DOHH2 (cell line): ENCODE data around the gene PQBP1.

Source experiments
- H3F3A ChIP-seq: fragments of 200-600 bp; sonication (generic), shearing (Covaris generic); 2 replicates; pipeline ENCODE4 v1.6.0; 2016; ENCODE audit warnings: antibody characterized with exemption, mild to moderate bottlenecking; ENCODE audit not compliant: control insufficient read depth, insufficient read depth
- H3K27ac ChIP-seq: fragments of 200-600 bp; sonication (generic); 2 replicates; pipeline ENCODE4 v1.5.1; 2014; ENCODE audit warnings: low read depth, mild to moderate bottlenecking, low read length, moderate library complexity
- H3K27me3 ChIP-seq: fragments of 200-600 bp; sonication (generic); 2 replicates; pipeline ENCODE4 v1.6.1; 2014; ENCODE audit warnings: mild to moderate bottlenecking, low read length, mixed read lengths; ENCODE audit not compliant: control insufficient read depth
- H3K36me3 ChIP-seq: fragments of 200-600 bp; sonication (generic); 2 replicates; pipeline ENCODE4 v1.6.1; 2014; ENCODE audit warnings: mild to moderate bottlenecking, low read length, moderate library complexity, mixed read lengths; ENCODE audit not compliant: control insufficient read depth
- H3K4me1 ChIP-seq: fragments of 200-600 bp; sonication (generic); 2 replicates; pipeline ENCODE4 v1.6.1; 2014; ENCODE audit warnings: mild to moderate bottlenecking, low read length, mixed read lengths; ENCODE audit not compliant: control insufficient read depth
- H3K4me2 ChIP-seq: fragments of 200-600 bp; sonication (generic); 2 replicates; pipeline ENCODE4 v1.6.0; 2014; ENCODE audit warnings: mild to moderate bottlenecking, low read length, moderate library complexity
- H3K4me3 ChIP-seq: fragments of 200-600 bp; sonication (generic); 2 replicates; pipeline ENCODE4 v1.5.1; 2014; ENCODE audit warnings: mild to moderate bottlenecking, low read length, mixed read lengths
- H3K79me2 ChIP-seq: fragments of 200-600 bp; sonication (generic); 2 replicates; pipeline ENCODE4 v1.6.1; 2014; ENCODE audit warnings: mild to moderate bottlenecking, low read length, mixed read lengths; ENCODE audit not compliant: control insufficient read depth
- H3K9me2 ChIP-seq: fragments of 200-600 bp; sonication (generic); replicated peaks from 2 replicates; pipeline ENCODE4 v1.6.1; 2014; ENCODE audit warnings: mild to moderate bottlenecking, low read length, mixed read lengths; ENCODE audit not compliant: control insufficient read depth
- H3K9me3 ChIP-seq: fragments of 200-600 bp; sonication (generic); 2 replicates; pipeline ENCODE4 v1.6.1; 2014; ENCODE audit warnings: antibody characterized with exemption, low read length, mixed read lengths; ENCODE audit not compliant: control insufficient read depth, insufficient read depth
- H4K20me1 ChIP-seq: fragments of 200-600 bp; sonication (generic); 2 replicates; pipeline ENCODE4 v1.6.0; 2014; ENCODE audit warnings: low read depth, mild to moderate bottlenecking, antibody characterized with exemption, low read length, moderate library complexity; ENCODE audit not compliant: control insufficient read depth, insufficient read depth
- EZH2phosphoT487 ChIP-seq: fragments of 200-600 bp; sonication (generic); IDR thresholded peaks from 2 replicates; pipeline ENCODE4 v1.6.1; 2017; ENCODE audit warnings: borderline replicate concordance, mild to moderate bottlenecking, antibody characterized with exemption, low read length, moderate library complexity, mixed read lengths
- TF ChIP-seq, protein P1 (sequence below): fragments of 200-600 bp; sonication (generic); IDR thresholded peaks from one replicate; pipeline ENCODE4 v1.5.1; 2014; ENCODE audit warnings: antibody characterized with exemption, mild to moderate bottlenecking, low read depth, low read length; ENCODE audit not compliant: poor library complexity, severe bottlenecking

PQBP1 gene

GRCh38 chrX:48894891-48895290 is 2.8 kb upstream of the PQBP1 start:
- 0 out of 2 replicates have a peak, but pooled peaks cover 3% of the 10 kb centered on the region for H4K20me1 ChIP-seq
- no peaks in the 10 kb centered on the region for H3K9me3 ChIP-seq
- no peak overlapping the region for H3K4me2 ChIP-seq
- H3F3A ChIP-seq = no peaks in the 10 kb centered on the region
- H3K36me3 ChIP-seq = peaks cover 8% of the 10 kb centered on the region
- H3K4me3 ChIP-seq = no peak overlapping the region
- H3K27ac ChIP-seq = no peak overlapping the region
- peaks cover 28% of the 10 kb centered on the region for H3K4me1 ChIP-seq
- no peaks in the 10 kb centered on the region for H3K9me2 ChIP-seq
- no peaks in the 10 kb centered on the region for H3K27me3 ChIP-seq
- H3K79me2 ChIP-seq = peaks cover 42% of the 10 kb centered on the region
- TF ChIP-seq EZH2phosphoT487 = no peak
- TF ChIP-seq, protein P1, sequence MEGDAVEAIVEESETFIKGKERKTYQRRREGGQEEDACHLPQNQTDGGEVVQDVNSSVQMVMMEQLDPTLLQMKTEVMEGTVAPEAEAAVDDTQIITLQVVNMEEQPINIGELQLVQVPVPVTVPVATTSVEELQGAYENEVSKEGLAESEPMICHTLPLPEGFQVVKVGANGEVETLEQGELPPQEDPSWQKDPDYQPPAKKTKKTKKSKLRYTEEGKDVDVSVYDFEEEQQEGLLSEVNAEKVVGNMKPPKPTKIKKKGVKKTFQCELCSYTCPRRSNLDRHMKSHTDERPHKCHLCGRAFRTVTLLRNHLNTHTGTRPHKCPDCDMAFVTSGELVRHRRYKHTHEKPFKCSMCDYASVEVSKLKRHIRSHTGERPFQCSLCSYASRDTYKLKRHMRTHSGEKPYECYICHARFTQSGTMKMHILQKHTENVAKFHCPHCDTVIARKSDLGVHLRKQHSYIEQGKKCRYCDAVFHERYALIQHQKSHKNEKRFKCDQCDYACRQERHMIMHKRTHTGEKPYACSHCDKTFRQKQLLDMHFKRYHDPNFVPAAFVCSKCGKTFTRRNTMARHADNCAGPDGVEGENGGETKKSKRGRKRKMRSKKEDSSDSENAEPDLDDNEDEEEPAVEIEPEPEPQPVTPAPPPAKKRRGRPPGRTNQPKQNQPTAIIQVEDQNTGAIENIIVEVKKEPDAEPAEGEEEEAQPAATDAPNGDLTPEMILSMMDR = no peak

DNA sequence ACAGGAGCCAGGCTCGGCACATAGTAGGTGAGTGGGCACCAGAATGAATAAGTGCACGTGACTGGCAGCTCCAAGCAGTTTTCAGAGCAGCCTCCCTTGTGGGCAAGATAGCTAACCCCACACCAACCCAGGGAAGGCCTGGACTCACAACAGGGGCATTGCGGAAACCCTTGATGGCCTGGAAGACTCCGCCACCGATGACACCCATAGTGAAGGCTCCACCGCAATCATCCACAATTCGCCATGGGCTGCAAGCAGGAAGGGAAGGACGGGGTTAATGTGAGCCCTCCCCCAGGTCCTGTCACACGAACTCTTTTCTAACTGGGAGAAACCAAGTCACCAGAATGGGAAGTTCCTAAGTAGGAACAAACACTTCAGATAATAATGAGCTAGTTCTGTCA is 1.1 kb upstream of the PQBP1 start:
- no peaks in the 10 kb centered on the region for H3K9me3 ChIP-seq
- H3K79me2 ChIP-seq = peaks cover 48% of the 10 kb centered on the region
- no peaks in the 10 kb centered on the region for H3F3A ChIP-seq
- H3K27me3 ChIP-seq = no peaks in the 10 kb centered on the region
- no peaks in the 10 kb centered on the region for H3K9me2 ChIP-seq
- peaks cover 13% of the 10 kb centered on the region for H3K36me3 ChIP-seq
- TF ChIP-seq, protein P1 = no peak
- no peak for TF ChIP-seq EZH2phosphoT487
- H3K4me2 ChIP-seq = peak overlapping the region; percentile 56
- H3K27ac ChIP-seq = peak overlapping the region; percentile 81
- peak overlapping the region; percentile 88 for H3K4me3 ChIP-seq
- 0 out of 2 replicates have a peak, but pooled peaks cover 3% of the 10 kb centered on the region for H4K20me1 ChIP-seq
- peaks cover 18% of the 10 kb centered on the region for H3K4me1 ChIP-seq

- peaks cover 14% of the 10 kb centered on the region for H3K4me1 ChIP-seq
- TF ChIP-seq EZH2phosphoT487 = no peak
- TF ChIP-seq, protein P1 = no peak
- H3K79me2 ChIP-seq = peaks cover 48% of the 10 kb centered on the region
- peak overlapping the region; percentile 56 for H3K4me2 ChIP-seq
- H4K20me1 ChIP-seq = 0 out of 2 replicates have a peak, but pooled peaks cover 3% of the 10 kb centered on the region
- no peaks in the 10 kb centered on the region for H3K27me3 ChIP-seq
- no peaks in the 10 kb centered on the region for H3K9me2 ChIP-seq
- no peaks in the 10 kb centered on the region for H3F3A ChIP-seq
- no peaks in the 10 kb centered on the region for H3K9me3 ChIP-seq
- H3K27ac ChIP-seq = peak overlapping the region; percentile 81
- peaks cover 16% of the 10 kb centered on the region for H3K36me3 ChIP-seq
- peak overlapping the region; percentile 88 for H3K4me3 ChIP-seq
Measured at GRCh38 chrX:48897157-48897624, 539 bp upstream of the PQBP1 start.
